MM.1S (cell line): ENCODE data around the gene CHDH.

Source experiments
- DNase-seq: peaks from one replicate; pipeline ENCODE4 v3.0.0-alpha.2; 2015
- H2AFZ ChIP-seq: fragments of 300-600 bp; sonication (generic); 2 replicates; pipeline ENCODE4 v1.6.0; 2016; ENCODE audit warnings: antibody characterized with exemption, low read length
- H3F3A ChIP-seq: fragments of 300-600 bp; sonication (generic); 2 replicates; pipeline ENCODE4 v1.6.1; 2016; ENCODE audit warnings: mild to moderate bottlenecking, antibody characterized with exemption, low read length, moderate library complexity, mixed read lengths; ENCODE audit not compliant: insufficient read depth
- H3K27ac ChIP-seq: fragments of 300-600 bp; sonication (generic); 2 replicates; pipeline ENCODE4 v1.5.1; 2016; ENCODE audit warnings: mild to moderate bottlenecking, low read length
- H3K27me3 ChIP-seq: fragments of 300-600 bp; sonication (generic); replicated peaks from 2 replicates; pipeline ENCODE4 v1.6.0; 2016; ENCODE audit warnings: low read length; ENCODE audit not compliant: insufficient read depth
- H3K36me3 ChIP-seq: fragments of 300-600 bp; sonication (generic); replicated peaks from 2 replicates; pipeline ENCODE4 v1.6.1; 2016; ENCODE audit warnings: mild to moderate bottlenecking, low read length, mixed read lengths; ENCODE audit not compliant: insufficient read depth
- H3K4me1 ChIP-seq: fragments of 300-600 bp; sonication (generic); 2 replicates; pipeline ENCODE4 v1.6.1; 2016; ENCODE audit warnings: low read length, mixed read lengths
- H3K4me2 ChIP-seq: fragments of 300-600 bp; sonication (generic); 2 replicates; pipeline ENCODE4 v1.6.0; 2016; ENCODE audit warnings: low read depth, low read length
- H3K4me3 ChIP-seq: fragments of 300-600 bp; sonication (generic); 2 replicates; pipeline ENCODE4 v1.5.1; 2016; ENCODE audit warnings: low read length, mixed read lengths
- H3K79me2 ChIP-seq: fragments of 300-600 bp; sonication (generic); 2 replicates; pipeline ENCODE4 v1.6.1; 2016; ENCODE audit warnings: mixed run types, low read length, mixed read lengths
- H3K9ac ChIP-seq: fragments of 300-600 bp; sonication (generic); 2 replicates; pipeline ENCODE4 v1.6.1; 2016; ENCODE audit warnings: low read length, mixed read lengths
- H3K9me2 ChIP-seq: fragments of 300-600 bp; sonication (generic); replicated peaks from 2 replicates; pipeline ENCODE4 v1.6.1; 2016; ENCODE audit warnings: mild to moderate bottlenecking, low read length, mixed read lengths; ENCODE audit not compliant: insufficient read depth
- H3K9me3 ChIP-seq: fragments of 300-600 bp; sonication (generic); replicated peaks from 2 replicates; pipeline ENCODE4 v1.6.1; 2016; ENCODE audit warnings: mild to moderate bottlenecking, low read length, mixed read lengths; ENCODE audit not compliant: insufficient read depth
- H4K20me1 ChIP-seq: fragments of 300-600 bp; sonication (generic); 2 replicates; pipeline ENCODE4 v1.6.1; 2016; ENCODE audit warnings: mild to moderate bottlenecking, low read length, moderate library complexity, mixed read lengths; ENCODE audit not compliant: insufficient read depth
- CTCF ChIP-seq: fragments of 300-600 bp; sonication (generic); IDR thresholded peaks from 2 replicates; pipeline ENCODE4 v1.5.1; 2016; ENCODE audit warnings: antibody characterized with exemption, low read length, mixed read lengths
- EZH2 ChIP-seq: fragments of 300-600 bp; sonication (generic); optimal IDR thresholded peaks from 2 replicates; pipeline ENCODE3; 2017; ENCODE audit warnings: low read depth, mild to moderate bottlenecking, antibody characterized with exemption, low read length, mixed read lengths
- EZH2phosphoT487 ChIP-seq: fragments of 300-600 bp; sonication (generic); IDR thresholded peaks from 2 replicates; pipeline ENCODE4 v1.6.1; 2018; ENCODE audit warnings: antibody characterized with exemption, low read length

Gene CHDH

DNA sequence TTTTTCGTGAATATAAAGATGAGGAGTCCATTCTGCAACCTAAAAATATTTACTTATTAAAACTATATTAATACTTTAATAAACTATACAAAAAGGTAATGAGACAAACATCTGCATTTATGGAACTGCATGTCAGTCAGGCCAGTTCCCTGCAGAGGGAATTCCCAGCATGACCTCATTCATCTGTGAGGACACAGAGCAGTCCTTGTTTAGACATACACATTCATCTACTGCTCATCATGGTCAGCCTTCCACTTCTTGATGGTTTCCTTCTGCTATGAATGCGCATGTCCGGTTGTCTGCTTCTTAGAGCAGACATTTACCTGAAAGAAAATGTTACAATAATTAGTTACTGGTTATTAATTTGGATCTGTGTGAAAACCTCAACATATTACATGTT, 39.0 kb upstream of the CHDH start:
- Histone ChIP-seq H3K36me3 (peaks cover 5% of the 10 kb centered on the region), H2AFZ (no peak overlapping the region), H3K4me3 (no peak overlapping the region), H3K9ac (no peak overlapping the region), H3K27ac (no peak overlapping the region), H3K4me2 (no peak overlapping the region), H3F3A (peaks cover 24% of the 10 kb centered on the region), H4K20me1 (no peaks in the 10 kb centered on the region), H3K27me3 (no peaks in the 10 kb centered on the region), H3K9me2 (no peaks in the 10 kb centered on the region), H3K4me1 (peaks cover 41% of the 10 kb centered on the region), H3K79me2 (peaks cover 55% of the 10 kb centered on the region), H3K9me3 (no peaks in the 10 kb centered on the region)
- DNase-seq = no peak
- no peak for TF ChIP-seq CTCF
- TF ChIP-seq EZH2phosphoT487 = no peak
- no peak for TF ChIP-seq EZH2

DNA sequence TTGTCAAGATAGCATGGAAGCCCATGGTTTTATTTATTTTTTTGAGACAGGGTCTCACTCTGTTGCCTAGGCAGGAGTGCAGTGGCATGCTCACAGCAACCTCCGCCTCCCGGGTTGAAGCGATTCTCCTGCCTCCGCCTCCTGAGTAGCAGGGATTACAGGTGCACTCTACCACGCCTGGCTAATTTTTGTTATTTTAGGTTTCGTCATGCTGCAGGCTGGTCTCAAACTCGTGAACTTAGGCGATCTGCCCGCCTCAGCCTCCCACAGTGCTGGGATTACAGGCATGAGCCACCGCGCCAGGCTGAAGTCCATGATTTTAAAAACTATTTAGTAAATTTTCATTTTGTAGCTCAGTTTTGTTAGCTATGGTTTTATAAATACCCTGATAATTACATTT, 38.4 kb upstream of the CHDH start:
- Histone ChIP-seq H3K9me2 (no peaks in the 10 kb centered on the region), H3K27ac (no peak overlapping the region), H3K4me2 (no peak overlapping the region), H4K20me1 (no peaks in the 10 kb centered on the region), H3K9ac (no peak overlapping the region), H2AFZ (no peak overlapping the region), H3K27me3 (no peaks in the 10 kb centered on the region), H3K79me2 (peaks cover 54% of the 10 kb centered on the region), H3K4me1 (peaks cover 36% of the 10 kb centered on the region), H3K4me3 (no peak overlapping the region), H3K36me3 (peaks cover 7% of the 10 kb centered on the region), H3K9me3 (no peaks in the 10 kb centered on the region), H3F3A (peaks cover 24% of the 10 kb centered on the region)
- no peak for TF ChIP-seq EZH2
- no peak for TF ChIP-seq CTCF
- TF ChIP-seq EZH2phosphoT487 = no peak
- DNase-seq = no peak

GRCh38 chr3:53883008-53883407, 36.8 kb upstream of the CHDH start:
- peaks cover 20% of the 10 kb centered on the region for H3F3A ChIP-seq
- H3K9me2 ChIP-seq = no peaks in the 10 kb centered on the region
- no peak overlapping the region for H3K4me3 ChIP-seq
- peaks cover 37% of the 10 kb centered on the region for H3K79me2 ChIP-seq
- no peaks in the 10 kb centered on the region for H4K20me1 ChIP-seq
- no peak overlapping the region for H2AFZ ChIP-seq
- no peaks in the 10 kb centered on the region for H3K27me3 ChIP-seq
- no peak for DNase-seq
- H3K4me1 ChIP-seq = peaks cover 24% of the 10 kb centered on the region
- no peak overlapping the region for H3K9ac ChIP-seq
- no peak overlapping the region for H3K4me2 ChIP-seq
- H3K9me3 ChIP-seq = no peaks in the 10 kb centered on the region
- TF ChIP-seq EZH2phosphoT487 (no peak), EZH2 (no peak), CTCF (no peak)
- no peak overlapping the region for H3K27ac ChIP-seq
- H3K36me3 ChIP-seq = peaks cover 6% of the 10 kb centered on the region
